Endothelial cell of umbilical vein (primary cell): Measurements from ENCODE around the gene EFHC2.

Experiments
- CTCF ChIP-seq, 2 donors: IDR thresholded peaks; 1 replicate in 1 of 2; 2 replicates in 1 of 2; pipeline ENCODE4 v1.5.1; 2011; ENCODE audit warnings: low read length in 2 of 2, mild to moderate bottlenecking in 2 of 2, moderate library complexity in 2 of 2, control low read depth in 1 of 2, inconsistent platforms in 1 of 2, low read depth in 1 of 2; ENCODE audit not compliant: insufficient read depth in 1 of 2; ENCODE audit errors: extremely low read depth in 1 of 2
- EZH2 ChIP-seq: IDR thresholded peaks from 2 replicates; pipeline ENCODE4 v1.6.1; 2012; ENCODE audit warnings: borderline replicate concordance, low read depth, mild to moderate bottlenecking, moderate library complexity, low read length, inconsistent platforms; ENCODE audit not compliant: severe bottlenecking
- FOS ChIP-seq: IDR thresholded peaks from 2 replicates; pipeline ENCODE4 v1.6.1; 2011; ENCODE audit warnings: mild to moderate bottlenecking, low read length, moderate library complexity, borderline replicate concordance; ENCODE audit not compliant: insufficient read depth
- GATA2 ChIP-seq: IDR thresholded peaks from 2 replicates; pipeline ENCODE4 v1.7.0; 2011; ENCODE audit warnings: low read depth, mild to moderate bottlenecking, moderate library complexity, mixed read lengths, low read length; ENCODE audit not compliant: insufficient read length, insufficient read depth
- JUN ChIP-seq: IDR thresholded peaks from 2 replicates; pipeline ENCODE4 v1.6.1; 2011; ENCODE audit warnings: borderline replicate concordance, low read depth; ENCODE audit not compliant: insufficient read length, insufficient read depth
- MAX ChIP-seq: IDR thresholded peaks from 2 replicates; pipeline ENCODE4 v1.6.1; 2011; ENCODE audit not compliant: insufficient read depth, insufficient read length
- MYC ChIP-seq: IDR thresholded peaks from one replicate; pipeline ENCODE4 v1.6.1; 2011; ENCODE audit warnings: mild to moderate bottlenecking, low read depth, low read length
- POLR2A ChIP-seq: IDR thresholded peaks from 2 replicates; pipeline ENCODE4 v1.6.1; 2012; ENCODE audit warnings: low read depth, mild to moderate bottlenecking, control low read depth, low read length
- POLR2AphosphoS5 ChIP-seq: IDR thresholded peaks from 2 replicates; pipeline ENCODE4 v1.6.1; 2012; ENCODE audit warnings: low read depth, mild to moderate bottlenecking, control low read depth, low read length, moderate library complexity; ENCODE audit not compliant: insufficient read depth

DNA sequence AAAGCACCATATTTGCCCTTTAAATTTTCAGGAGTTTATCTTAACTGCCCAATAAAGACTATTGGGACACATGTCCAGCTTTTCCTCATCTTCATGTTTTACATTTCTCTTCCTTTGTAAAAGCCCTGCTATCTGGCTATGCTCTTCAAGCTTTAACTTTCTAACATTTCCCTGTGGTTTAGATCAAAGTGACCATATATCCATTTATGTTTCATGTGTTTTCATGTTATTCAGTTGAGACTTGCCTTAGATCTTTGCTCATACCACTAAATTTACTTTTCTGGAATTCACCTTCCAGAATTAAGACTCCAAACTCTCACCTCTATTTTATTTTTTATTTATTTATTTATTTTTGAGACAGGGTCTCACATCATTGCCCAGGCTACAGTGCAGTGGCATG lies 78.5 kb downstream of the EFHC2 start:
- TF ChIP-seq EZH2: no peak
- no peak for TF ChIP-seq POLR2AphosphoS5
- no peak for TF ChIP-seq CTCF (IDR thresholded peaks at IDR 0.05; ENCODE audit: extremely low read depth in 1 of 2, insufficient read depth in 1 of 2, low read depth in 1 of 2, low read length in 2 of 2)
- TF ChIP-seq POLR2A: no peak
- TF ChIP-seq MYC: no peak
- TF ChIP-seq GATA2: no peak
- TF ChIP-seq MAX: no peak
- TF ChIP-seq FOS: no peak
- no peak for TF ChIP-seq JUN
